Esophagus squamous epithelium (tissue), 5 donors: ENCODE data around the gene RSPH10B2. TPM values are rescaled to one million over a fixed set of nuclear protein-coding genes. Genes with fewer than 3 reads are reported as not detected.
"Not testable (repeated sequence)": the region's sequence is repeated elsewhere in the genome, so short reads cannot be mapped to it uniquely, and the experiment has no call there.

Source experiments
- DNase-seq: peaks from one replicate; lab custom pipeline; 2025; lab: John Stamatoyannopoulos, UW
- H3K27ac ChIP-seq, 4 donors: fragments of 200-600 bp; sonication (generic); one replicate each; pipeline ENCODE4 v1.5.1; 2016 to 2019; ENCODE audit warnings: mild to moderate bottlenecking in 1 of 4
- H3K27me3 ChIP-seq, 4 donors: fragments of 200-600 bp; sonication (generic); 1 replicate in 3 of 4; 2 replicates in 1 of 4; pipeline versions ENCODE4 v1.5.1 to v1.6.0; 2017 to 2021; ENCODE audit warnings: antibody characterized with exemption in 1 of 4
- H3K36me3 ChIP-seq, 3 donors: fragments of 200-600 bp; sonication (generic); one replicate each; pipeline ENCODE4 v1.5.1; 2016 to 2019
- H3K4me1 ChIP-seq, 3 donors: fragments of 200-600 bp; sonication (generic); one replicate each; pipeline ENCODE4 v1.5.1; 2017 to 2019
- H3K4me3 ChIP-seq, 4 donors: fragments of 200-600 bp; sonication (generic); 1 replicate in 3 of 4; 2 replicates in 1 of 4; pipeline ENCODE4 v1.5.1; 2016 to 2019; ENCODE audit warnings: mild to moderate bottlenecking in 2 of 4, moderate library complexity in 1 of 4
- H3K9me3 ChIP-seq, 3 donors: fragments of 200-600 bp; sonication (generic); one replicate each; pipeline ENCODE4 v1.5.1; 2016 to 2019
- CTCF ChIP-seq, 6 experiments: fragments of 450-650 bp in 4 of 6; fragments of 200-600 bp in 2 of 6; sonication (generic) in 2 of 6; IDR thresholded peaks; one replicate each; pipeline ENCODE4 v1.5.1; 2016 to 2019; ENCODE audit warnings: antibody characterized with exemption in 6 of 6, mild to moderate bottlenecking in 4 of 6, moderate library complexity in 4 of 6
- POLR2A ChIP-seq, 4 donors: fragments of 450-650 bp; IDR thresholded peaks; one replicate each; pipeline ENCODE4 v1.6.1; 2017; ENCODE audit warnings: antibody characterized with exemption in 4 of 4, mild to moderate bottlenecking in 4 of 4, moderate library complexity in 3 of 4
- WGBS, 2 donors: methylation state at CpG; one replicate each; pipeline ENCODE4 v1.1.5; 2018; 5-methylcytosine and 5-hydroxymethylcytosine counted together
- intact Hi-C: fragments of 100-400 bp; cut with DNase I; formaldehyde crosslinking; loops from one replicate; pipeline ENCODE4 v1.15.0; 2022
- total RNA-seq, 4 donors: library from RNA; depleted of rRNA; stranded (reverse); fragments of >200 nt; gene quantifications; one replicate each; pipeline ENCODE4 v1.1.0, GENCODE V29; 2016
- donor health status: DM: yes; HTN: yes; CAD: no.

RSPH10B2 gene
- total RNA-seq, 4 donors from 2014 or later, result not detected

GRCh38 chr7:6829616-6830015, 75.7 kb downstream of the RSPH10B2 start:
- DNase-seq, intact Hi-C loops, H3K9me3 ChIP-seq, H3K4me1 ChIP-seq, H3K36me3 ChIP-seq, H3K27ac ChIP-seq, H3K4me3 ChIP-seq: not testable (repeated sequence)
- H3K27me3 ChIP-seq, result peaks cover 0 to 48% (median 0%) of the 10 kb centered on the region in 4 donors
- WGBS, 2 donors, result 60% methylated on average over 4 to 5 of the region's 5 CpGs

GRCh38 chr7:6830026-6830425, 76.1 kb downstream of the RSPH10B2 start:
- DNase-seq, intact Hi-C loops, H3K36me3 ChIP-seq, H3K9me3 ChIP-seq, H3K27ac ChIP-seq, H3K4me3 ChIP-seq, H3K4me1 ChIP-seq: not testable (repeated sequence)
- peaks cover 0 to 51% (median 0%) of the 10 kb centered on the region in 4 donors for H3K27me3 ChIP-seq
- 72 to 88% methylated on average over 6 of the region's 6 CpGs for WGBS, 2 donors

DNA sequence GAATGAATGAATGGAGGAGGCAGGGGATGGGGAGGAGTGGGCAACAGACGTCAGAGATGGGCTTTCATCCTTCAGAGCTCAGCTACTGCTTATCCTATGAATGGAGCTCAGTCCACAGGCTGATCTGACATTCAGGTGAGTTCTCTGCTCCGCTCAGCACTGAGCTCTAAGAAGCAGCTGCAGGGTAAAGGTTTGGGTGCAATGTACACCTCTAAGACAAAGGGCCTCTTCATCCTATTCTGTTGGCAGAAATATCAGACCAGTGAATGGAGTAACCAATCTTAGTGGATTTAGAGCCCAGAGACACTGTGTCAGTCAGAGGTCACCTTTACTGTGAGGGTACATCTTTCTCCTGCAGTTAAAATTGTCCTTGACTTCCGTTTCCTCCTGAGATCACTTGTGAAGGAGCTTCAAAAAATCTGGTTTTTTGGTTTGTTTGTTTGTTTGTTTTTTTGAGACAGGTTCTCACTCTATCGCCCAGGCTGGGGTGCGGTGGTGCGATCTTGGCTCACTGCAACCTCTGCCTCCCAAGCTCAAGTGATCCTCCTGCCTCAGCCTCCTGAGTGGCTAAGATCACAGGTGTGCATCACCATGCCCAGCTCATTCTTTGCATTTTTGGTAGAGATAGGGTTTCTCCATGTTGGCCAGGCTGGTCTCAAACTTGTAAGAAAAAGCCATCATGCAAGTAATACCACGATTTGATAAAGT, 77.3 kb downstream of the RSPH10B2 start:
- TF ChIP-seq CTCF (IDR thresholded peaks at IDR 0.05), result no peak
- no peaks in the 10 kb centered on the region for H3K9me3 ChIP-seq
- intact Hi-C loops, result no loop called here
- peaks cover 0 to 55% (median 0%) of the 10 kb centered on the region in 4 donors for H3K27me3 ChIP-seq
- no peak for DNase-seq
- H3K4me1 ChIP-seq, result no peaks in the 10 kb centered on the region
- 80 to 85% methylated on average over 5 to 7 of the region's 7 CpGs for WGBS, 2 donors
- no peak overlapping the region for H3K4me3 ChIP-seq
- no peaks in the 10 kb centered on the region for H3K36me3 ChIP-seq
- H3K27ac ChIP-seq, result no peak overlapping the region

GRCh38 chr7:6833636-6834035, 79.7 kb downstream of the RSPH10B2 start:
- WGBS, 2 donors, result 76 to 84% methylated on average over 6 of the region's 6 CpGs
- H3K27me3 ChIP-seq, result peaks cover 0 to 55% (median 0%) of the 10 kb centered on the region in 4 donors

DNA sequence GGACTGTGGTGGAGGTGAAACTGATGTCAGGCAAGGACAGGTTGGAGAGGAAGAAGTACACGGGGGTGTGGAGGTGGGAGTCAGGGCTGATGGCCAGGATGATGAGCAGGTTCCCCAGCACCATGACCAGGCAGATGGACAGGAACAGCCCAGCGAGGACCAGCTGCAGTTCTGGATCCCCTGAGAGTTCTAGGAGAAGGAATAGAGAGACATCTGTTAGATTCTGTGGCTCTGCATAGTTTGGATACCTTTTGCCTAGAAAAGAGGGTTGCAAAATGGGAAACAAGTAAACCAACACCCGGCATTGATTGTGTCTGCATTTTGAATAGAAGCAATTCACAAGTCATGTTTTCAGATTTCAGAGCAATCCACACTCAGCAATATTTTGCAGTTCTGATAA, 81.6 kb downstream of the RSPH10B2 start:
- 42 to 55% methylated on average over 3 of the region's 3 CpGs for WGBS, 2 donors
- intact Hi-C loops, result not testable (repeated sequence)

More at GRCh38 chr7:6833636-6834035, 79.7 kb downstream of the RSPH10B2 start:
- Histone ChIP-seq H3K9me3 (no peaks in the 10 kb centered on the region), H3K36me3 (no peaks in the 10 kb centered on the region), H3K27ac (no peak overlapping the region), H3K4me1 (no peaks in the 10 kb centered on the region), H3K4me3 (no peak overlapping the region)
- intact Hi-C loops, result no loop called here
- TF ChIP-seq CTCF (IDR thresholded peaks at IDR 0.05) (no peak), POLR2A (IDR thresholded peaks at IDR 0.05) (no peak)
- no peak for DNase-seq

GRCh38 chr7:6837081-6837480, 83.2 kb downstream of the RSPH10B2 start:
- peaks cover 0 to 31% (median 0%) of the 10 kb centered on the region in 4 donors for H3K27me3 ChIP-seq
- intact Hi-C loops, H3K4me1 ChIP-seq, DNase-seq, H3K9me3 ChIP-seq, H3K36me3 ChIP-seq, H3K27ac ChIP-seq, H3K4me3 ChIP-seq: not testable (repeated sequence)
- 80 to 82% methylated on average over 9 to 10 of the region's 10 CpGs for WGBS, 2 donors

More for the DNA sequence above, 81.6 kb downstream of the RSPH10B2 start:
- H3K36me3 ChIP-seq, H3K4me1 ChIP-seq, H3K4me3 ChIP-seq, DNase-seq, H3K9me3 ChIP-seq, H3K27ac ChIP-seq: not testable (repeated sequence)
- peaks cover 0 to 45% (median 0%) of the 10 kb centered on the region in 4 donors for H3K27me3 ChIP-seq

GRCh38 chr7:6842278-6842921, 88.5 kb downstream of the RSPH10B2 start:
- Histone ChIP-seq H3K27me3 (peaks cover 0 to 14% (median 0%) of the 10 kb centered on the region in 4 donors), H3K27ac (peak overlapping the region in 2 of 4 donors; percentile 25 to 49), H3K4me1 (peaks cover 0 to 15% (median 0%) of the 10 kb centered on the region in 3 donors)
- H3K4me3 ChIP-seq, intact Hi-C loops, H3K36me3 ChIP-seq, DNase-seq, H3K9me3 ChIP-seq: not testable (repeated sequence)
- WGBS, 2 donors, result 32 to 49% methylated on average over 18 to 20 of the region's 20 CpGs

DNA sequence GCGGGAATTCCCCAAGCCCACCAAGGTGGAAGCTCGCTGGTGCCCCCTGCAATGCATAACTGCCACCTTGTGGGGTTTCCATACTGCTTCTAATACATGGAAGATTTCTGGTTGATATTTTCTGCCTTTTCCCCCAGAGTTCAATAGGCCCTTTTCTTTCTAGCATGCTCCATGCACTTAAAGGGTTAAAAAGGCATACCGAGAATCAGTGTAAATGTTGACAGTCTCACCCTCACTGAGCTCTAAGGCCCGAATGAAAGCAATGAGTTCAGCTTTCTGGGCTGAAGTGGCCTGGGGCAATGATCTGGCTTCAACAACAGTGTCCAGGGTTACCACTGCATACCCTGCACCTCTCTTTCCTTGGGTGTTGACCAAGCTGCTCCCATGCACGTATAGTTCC, 89.2 kb downstream of the RSPH10B2 start:
- intact Hi-C loops, DNase-seq, H3K9me3 ChIP-seq, H3K27ac ChIP-seq, H3K36me3 ChIP-seq, H3K4me3 ChIP-seq: not testable (repeated sequence)
- Histone ChIP-seq H3K27me3 (peaks cover 0 to 18% (median 0%) of the 10 kb centered on the region in 4 donors), H3K4me1 (peaks cover 0 to 15% (median 0%) of the 10 kb centered on the region in 3 donors)
- WGBS, 2 donors, result 10 to 24% methylated on average over 4 to 5 of the region's 5 CpGs

DNA sequence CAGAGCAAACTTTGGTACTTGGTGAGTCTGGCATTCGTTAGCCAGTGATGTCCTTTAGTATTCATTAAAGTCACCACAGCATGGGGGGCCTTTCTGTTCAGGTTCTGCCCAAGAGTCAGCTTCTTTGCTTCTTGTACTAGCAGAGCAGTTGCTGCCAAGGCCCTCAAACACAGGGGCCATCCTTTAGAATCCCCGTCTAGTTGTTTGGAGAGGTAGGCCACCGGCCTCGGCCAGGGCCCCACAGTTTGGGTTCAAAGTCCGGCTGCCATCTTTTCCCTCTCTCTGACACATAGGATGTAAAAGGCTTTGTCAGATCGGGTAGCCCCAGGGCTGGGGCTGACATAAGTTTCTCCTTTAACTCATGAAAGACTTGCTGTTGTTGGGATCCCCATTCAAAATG, 89.8 kb downstream of the RSPH10B2 start:
- H3K27ac ChIP-seq, H3K4me3 ChIP-seq, DNase-seq, intact Hi-C loops, H3K36me3 ChIP-seq, H3K9me3 ChIP-seq: not testable (repeated sequence)
- 70 to 77% methylated on average over 5 to 6 of the region's 6 CpGs for WGBS, 2 donors
- Histone ChIP-seq H3K27me3 (peaks cover 0 to 20% (median 0%) of the 10 kb centered on the region in 4 donors), H3K4me1 (peaks cover 0 to 15% (median 0%) of the 10 kb centered on the region in 3 donors)

- DNase-seq, H3K36me3 ChIP-seq, H3K4me3 ChIP-seq, intact Hi-C loops, H3K27ac ChIP-seq, H3K9me3 ChIP-seq: not testable (repeated sequence)
- WGBS, 2 donors, result 49 to 66% methylated on average over 11 to 15 of the region's 16 CpGs
- H3K27me3 ChIP-seq, result peaks cover 0 to 15% (median 0%) of the 10 kb centered on the region in 4 donors
- H3K4me1 ChIP-seq, result peaks cover 0 to 15% (median 0%) of the 10 kb centered on the region in 3 donors
Measured at GRCh38 chr7:6845971-6846449, 92.1 kb downstream of the RSPH10B2 start.
